Loucy (cell line): ENCODE data around the gene SUFU.

Experiments
- H2AFZ ChIP-seq: fragments of 200-600 bp; sonication (generic); 2 replicates; pipeline ENCODE4 v1.6.0; 2016; ENCODE audit warnings: antibody characterized with exemption, mild to moderate bottlenecking, low read length, moderate library complexity
- H3F3A ChIP-seq: fragments of 200-600 bp; 2 replicates; pipeline ENCODE4 v1.6.0; 2016; ENCODE audit warnings: antibody characterized with exemption, low read depth, mild to moderate bottlenecking
- H3K27me3 ChIP-seq: fragments of 200-600 bp; sonication (generic); 2 replicates; pipeline ENCODE4 v1.6.1; 2014; ENCODE audit warnings: low read length, mild to moderate bottlenecking; ENCODE audit not compliant: insufficient read depth, poor library complexity, severe bottlenecking
- H3K36me3 ChIP-seq: fragments of 200-600 bp; sonication (generic); 2 replicates; pipeline ENCODE4 v1.6.1; 2016; ENCODE audit warnings: low read length; ENCODE audit not compliant: insufficient read depth
- H3K4me1 ChIP-seq: fragments of 200-600 bp; sonication (generic); 2 replicates; pipeline ENCODE4 v1.5.1; 2014; ENCODE audit warnings: low read length, mild to moderate bottlenecking; ENCODE audit not compliant: insufficient read depth, poor library complexity, severe bottlenecking
- H3K4me2 ChIP-seq: fragments of 200-600 bp; sonication (generic); 2 replicates; pipeline ENCODE4 v1.6.0; 2014; ENCODE audit warnings: antibody characterized with exemption, low read length, low read depth, mild to moderate bottlenecking; ENCODE audit not compliant: poor library complexity, severe bottlenecking
- H3K4me3 ChIP-seq: fragments of 200-600 bp; sonication (generic); 2 replicates; pipeline ENCODE4 v1.5.1; 2014; ENCODE audit warnings: low read length, mild to moderate bottlenecking, mixed read lengths; ENCODE audit not compliant: poor library complexity, severe bottlenecking
- H3K79me2 ChIP-seq: fragments of 200-600 bp; sonication (generic); 2 replicates; pipeline ENCODE4 v1.6.1; 2014; ENCODE audit warnings: low read length; ENCODE audit not compliant: insufficient read depth
- H3K9ac ChIP-seq: fragments of 200-600 bp; sonication (generic); 2 replicates; pipeline ENCODE4 v1.6.0; 2014; ENCODE audit warnings: mild to moderate bottlenecking, low read depth, low read length, moderate library complexity; ENCODE audit not compliant: poor library complexity, severe bottlenecking
- H3K9me2 ChIP-seq: fragments of 200-600 bp; sonication (generic); replicated peaks from 2 replicates; pipeline ENCODE4 v1.6.1; 2016; ENCODE audit warnings: low read depth, low read length, mixed read lengths
- H3K9me3 ChIP-seq: fragments of 200-600 bp; sonication (generic); 2 replicates; pipeline ENCODE4 v1.6.1; 2014; ENCODE audit warnings: mild to moderate bottlenecking, antibody characterized with exemption, low read length, low read depth; ENCODE audit not compliant: insufficient read depth
- H4K20me1 ChIP-seq: fragments of 200-600 bp; sonication (generic); 2 replicates; pipeline ENCODE4 v1.6.0; 2014; ENCODE audit warnings: antibody characterized with exemption, low read length, mild to moderate bottlenecking; ENCODE audit not compliant: insufficient read depth, poor library complexity, severe bottlenecking
- EZH2phosphoT487 ChIP-seq: fragments of 200-600 bp; IDR thresholded peaks from 2 replicates; pipeline ENCODE4 v1.6.1; 2018; ENCODE audit warnings: antibody characterized with exemption, mild to moderate bottlenecking, moderate library complexity, borderline replicate concordance
- TF ChIP-seq, protein P1 (sequence below): fragments of 200-600 bp; sonication (generic); conservative IDR thresholded peaks from 2 replicates; pipeline ENCODE4 v1.5.1; 2014; ENCODE audit warnings: mild to moderate bottlenecking, antibody characterized with exemption, low read length

Gene SUFU

DNA sequence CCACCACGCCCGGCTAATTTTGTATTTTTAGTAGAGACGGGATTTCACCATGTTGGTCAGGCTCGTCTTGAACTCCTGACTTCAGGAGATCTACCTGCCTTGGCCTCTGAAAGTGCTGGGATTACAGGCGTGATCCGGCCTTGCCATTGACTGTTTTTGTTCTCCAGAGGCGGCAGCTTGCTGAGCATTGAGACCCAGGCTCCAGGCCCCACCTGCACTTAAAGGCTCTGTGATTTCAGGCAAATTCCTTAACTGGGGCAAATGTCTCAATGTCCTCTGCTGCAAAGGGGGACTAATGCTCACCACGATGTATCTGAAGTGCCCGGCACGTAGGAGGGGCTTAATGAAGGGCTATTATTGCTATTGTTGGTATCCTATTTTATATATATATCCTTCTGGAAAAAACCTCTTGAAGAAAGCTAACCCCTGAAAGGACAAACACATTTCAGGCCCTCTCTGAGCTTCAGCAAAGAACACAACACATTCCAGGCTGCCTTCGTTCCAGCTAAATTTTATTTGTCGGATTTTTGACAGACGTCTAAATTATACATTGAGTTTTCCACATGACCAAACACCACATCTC, 169.6 kb downstream of the SUFU start:
- Histone ChIP-seq H3K36me3 (no peaks in the 10 kb centered on the region), H2AFZ (peak overlapping the region; percentile 55; the same call in 1 of the 2 replicates), H3K4me3 (peak overlapping the region; percentile 70), H3K9me2 (no peaks in the 10 kb centered on the region), H3K4me1 (peaks cover 74% of the 10 kb centered on the region), H3K27me3 (no peaks in the 10 kb centered on the region), H3K79me2 (no peaks in the 10 kb centered on the region), H4K20me1 (no peaks in the 10 kb centered on the region), H3F3A (no peaks in the 10 kb centered on the region), H3K4me2 (peak overlapping the region; percentile 91), H3K9ac (peak overlapping the region; percentile 61), H3K9me3 (no peaks in the 10 kb centered on the region)
- TF ChIP-seq, protein P1, sequence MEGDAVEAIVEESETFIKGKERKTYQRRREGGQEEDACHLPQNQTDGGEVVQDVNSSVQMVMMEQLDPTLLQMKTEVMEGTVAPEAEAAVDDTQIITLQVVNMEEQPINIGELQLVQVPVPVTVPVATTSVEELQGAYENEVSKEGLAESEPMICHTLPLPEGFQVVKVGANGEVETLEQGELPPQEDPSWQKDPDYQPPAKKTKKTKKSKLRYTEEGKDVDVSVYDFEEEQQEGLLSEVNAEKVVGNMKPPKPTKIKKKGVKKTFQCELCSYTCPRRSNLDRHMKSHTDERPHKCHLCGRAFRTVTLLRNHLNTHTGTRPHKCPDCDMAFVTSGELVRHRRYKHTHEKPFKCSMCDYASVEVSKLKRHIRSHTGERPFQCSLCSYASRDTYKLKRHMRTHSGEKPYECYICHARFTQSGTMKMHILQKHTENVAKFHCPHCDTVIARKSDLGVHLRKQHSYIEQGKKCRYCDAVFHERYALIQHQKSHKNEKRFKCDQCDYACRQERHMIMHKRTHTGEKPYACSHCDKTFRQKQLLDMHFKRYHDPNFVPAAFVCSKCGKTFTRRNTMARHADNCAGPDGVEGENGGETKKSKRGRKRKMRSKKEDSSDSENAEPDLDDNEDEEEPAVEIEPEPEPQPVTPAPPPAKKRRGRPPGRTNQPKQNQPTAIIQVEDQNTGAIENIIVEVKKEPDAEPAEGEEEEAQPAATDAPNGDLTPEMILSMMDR, result no peak
- TF ChIP-seq EZH2phosphoT487, result no peak

DNA sequence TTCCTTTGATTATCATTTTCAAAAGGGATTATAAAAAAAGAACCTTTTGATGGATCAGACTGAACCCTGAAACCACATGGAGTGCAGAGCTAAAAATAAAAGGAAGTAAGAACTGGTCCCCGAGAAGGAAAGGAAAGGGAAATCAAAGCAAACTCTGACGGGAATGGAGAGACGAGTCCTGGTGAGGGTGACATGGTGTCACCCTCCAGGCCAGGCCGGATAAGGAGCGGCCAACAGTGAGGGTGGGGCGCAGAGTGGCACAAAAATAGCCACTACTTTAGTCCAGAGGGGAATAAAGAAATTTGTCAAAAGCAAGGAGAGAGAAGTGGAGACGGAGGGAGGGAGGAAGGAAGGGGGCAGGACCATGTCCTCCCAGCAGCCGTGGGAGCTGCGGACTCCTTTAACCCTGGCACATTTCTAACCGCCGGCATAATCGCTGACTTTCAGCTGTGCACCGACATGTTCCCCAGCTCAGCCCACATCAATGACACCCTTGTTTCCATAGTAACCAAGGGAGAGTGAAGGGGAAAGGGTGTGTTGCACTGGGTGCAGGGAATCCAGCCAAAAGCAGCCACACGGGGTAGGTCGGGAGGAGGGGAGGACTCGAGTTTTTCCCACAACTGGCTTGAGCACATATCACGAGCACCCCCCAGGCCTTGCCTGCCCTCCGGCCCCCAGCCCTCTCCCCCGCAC, 170.2 kb downstream of the SUFU start:
- Histone ChIP-seq H2AFZ (peak overlapping the region; percentile 55), H3F3A (no peaks in the 10 kb centered on the region), H3K27me3 (no peaks in the 10 kb centered on the region), H3K4me1 (peaks cover 73% of the 10 kb centered on the region), H3K4me3 (peak overlapping the region; percentile 70), H3K4me2 (peak overlapping the region; percentile 91), H4K20me1 (no peaks in the 10 kb centered on the region), H3K36me3 (no peaks in the 10 kb centered on the region), H3K79me2 (no peaks in the 10 kb centered on the region), H3K9ac (peak overlapping the region; percentile 61), H3K9me2 (no peaks in the 10 kb centered on the region), H3K9me3 (no peaks in the 10 kb centered on the region)
- TF ChIP-seq, protein P1, result no peak
- no peak for TF ChIP-seq EZH2phosphoT487

DNA sequence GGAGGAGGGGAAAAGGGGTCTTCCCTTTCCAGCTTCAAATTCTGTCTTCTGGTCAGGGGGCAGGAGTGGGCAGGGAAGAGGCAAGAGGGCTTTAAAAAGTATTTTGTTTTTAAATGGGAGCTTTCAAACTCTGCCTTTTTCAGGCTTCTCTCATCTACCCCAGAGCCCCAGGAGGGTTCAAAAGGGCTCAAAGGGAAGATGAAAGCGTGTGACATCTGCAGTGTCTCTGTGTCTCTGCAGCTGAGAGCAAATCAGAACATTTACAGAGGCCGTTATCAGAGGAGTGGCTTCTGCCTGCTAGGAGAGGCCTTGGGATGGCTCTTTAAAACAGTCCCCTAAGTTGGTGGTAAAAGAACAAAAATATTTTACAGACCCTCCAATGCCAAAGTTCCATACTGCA, 170.8 kb downstream of the SUFU start:
- H3K9ac ChIP-seq, result peak overlapping the region; percentile 61

More for the DNA sequence above, 170.8 kb downstream of the SUFU start:
- no peaks in the 10 kb centered on the region for H3K36me3 ChIP-seq
- H3K4me2 ChIP-seq, result peak overlapping the region; percentile 91
- H3K27me3 ChIP-seq, result no peaks in the 10 kb centered on the region
- no peaks in the 10 kb centered on the region for H3K9me2 ChIP-seq
- H3K79me2 ChIP-seq, result no peaks in the 10 kb centered on the region
- H3F3A ChIP-seq, result no peaks in the 10 kb centered on the region
- peak overlapping the region; percentile 70 for H3K4me3 ChIP-seq
- no peak overlapping the region for H2AFZ ChIP-seq
- no peak for TF ChIP-seq EZH2phosphoT487
- TF ChIP-seq, protein P1, result no peak
- no peaks in the 10 kb centered on the region for H4K20me1 ChIP-seq
- no peaks in the 10 kb centered on the region for H3K9me3 ChIP-seq
- H3K4me1 ChIP-seq, result peaks cover 72% of the 10 kb centered on the region
